Fibroblast of the aortic adventitia (primary cell): ENCODE measurements around the gene RAB7B. TPM values are rescaled to one million over a fixed set of nuclear protein-coding genes. Genes with fewer than 3 reads are reported as not detected.

Experiments used
- DNase-seq: peaks from one replicate; pipeline ENCODE4 v3.0.0-alpha.2; 2010; ENCODE audit warnings: low read depth
- H3K4me3 ChIP-seq: 2 replicates; pipeline ENCODE4 v1.5.1; 2011; ENCODE audit warnings: low read depth, mild to moderate bottlenecking, control low read depth, low read length, moderate library complexity
- total RNA-seq: library from RNA; depleted of rRNA; stranded (reverse); fragments of >200 nt; gene quantifications from 2 replicates; pipeline ENCODE4 v1.2.3, GENCODE V29; 2012; ENCODE audit warnings: low replicate concordance
- TF ChIP-seq, protein P1 (sequence below): IDR thresholded peaks from 2 replicates; pipeline ENCODE4 v1.5.1; 2011; ENCODE audit warnings: mild to moderate bottlenecking, low read length, control low read depth, inconsistent platforms; ENCODE audit not compliant: insufficient read depth

RAB7B gene
- total RNA-seq, 1 donor: 7.4 TPM

DNA sequence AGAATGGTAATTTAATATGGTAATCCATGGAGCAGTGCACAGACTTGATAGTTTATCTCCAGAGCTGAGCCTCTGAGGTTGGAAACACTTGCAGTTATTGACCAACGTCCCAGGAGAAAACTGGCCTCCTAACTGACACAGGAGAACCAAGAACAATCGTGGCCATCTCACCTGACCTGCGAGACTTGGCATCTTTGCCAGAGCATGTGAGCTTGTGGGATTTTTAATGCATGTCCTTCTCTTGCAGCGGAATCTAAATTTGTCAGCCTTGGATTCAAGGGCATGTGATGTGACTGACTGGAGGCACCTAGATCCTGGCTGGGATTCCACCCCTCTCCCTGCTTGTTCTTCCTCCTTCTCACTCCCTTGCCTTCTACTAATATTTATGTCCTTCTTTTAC lies 32.1 kb downstream of the RAB7B start:
- TF ChIP-seq, protein P1, sequence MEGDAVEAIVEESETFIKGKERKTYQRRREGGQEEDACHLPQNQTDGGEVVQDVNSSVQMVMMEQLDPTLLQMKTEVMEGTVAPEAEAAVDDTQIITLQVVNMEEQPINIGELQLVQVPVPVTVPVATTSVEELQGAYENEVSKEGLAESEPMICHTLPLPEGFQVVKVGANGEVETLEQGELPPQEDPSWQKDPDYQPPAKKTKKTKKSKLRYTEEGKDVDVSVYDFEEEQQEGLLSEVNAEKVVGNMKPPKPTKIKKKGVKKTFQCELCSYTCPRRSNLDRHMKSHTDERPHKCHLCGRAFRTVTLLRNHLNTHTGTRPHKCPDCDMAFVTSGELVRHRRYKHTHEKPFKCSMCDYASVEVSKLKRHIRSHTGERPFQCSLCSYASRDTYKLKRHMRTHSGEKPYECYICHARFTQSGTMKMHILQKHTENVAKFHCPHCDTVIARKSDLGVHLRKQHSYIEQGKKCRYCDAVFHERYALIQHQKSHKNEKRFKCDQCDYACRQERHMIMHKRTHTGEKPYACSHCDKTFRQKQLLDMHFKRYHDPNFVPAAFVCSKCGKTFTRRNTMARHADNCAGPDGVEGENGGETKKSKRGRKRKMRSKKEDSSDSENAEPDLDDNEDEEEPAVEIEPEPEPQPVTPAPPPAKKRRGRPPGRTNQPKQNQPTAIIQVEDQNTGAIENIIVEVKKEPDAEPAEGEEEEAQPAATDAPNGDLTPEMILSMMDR: no peak
- DNase-seq: no peak
- no peak overlapping the region for H3K4me3 ChIP-seq

DNA sequence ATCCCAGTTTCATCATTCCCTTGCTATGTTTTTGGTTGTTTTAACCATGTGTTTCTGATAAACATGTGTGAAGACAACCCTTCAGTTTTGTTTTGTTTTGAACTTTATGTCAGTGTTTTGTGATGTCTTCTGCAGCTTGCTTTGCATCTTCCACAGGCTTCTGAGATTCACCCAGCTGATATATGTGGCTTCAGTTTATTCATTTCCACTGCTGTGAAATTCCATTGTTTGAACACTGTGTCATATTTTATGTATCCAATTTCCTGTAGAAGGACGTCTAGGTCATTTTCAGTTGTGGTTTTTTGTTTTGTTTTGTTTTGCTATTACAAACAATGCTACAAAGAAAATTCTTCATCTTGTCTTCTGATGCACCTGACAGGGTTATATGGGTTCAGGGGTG lies 32.7 kb downstream of the RAB7B start:
- TF ChIP-seq, protein P1: no peak
- no peak for DNase-seq
- no peak overlapping the region for H3K4me3 ChIP-seq

DNA sequence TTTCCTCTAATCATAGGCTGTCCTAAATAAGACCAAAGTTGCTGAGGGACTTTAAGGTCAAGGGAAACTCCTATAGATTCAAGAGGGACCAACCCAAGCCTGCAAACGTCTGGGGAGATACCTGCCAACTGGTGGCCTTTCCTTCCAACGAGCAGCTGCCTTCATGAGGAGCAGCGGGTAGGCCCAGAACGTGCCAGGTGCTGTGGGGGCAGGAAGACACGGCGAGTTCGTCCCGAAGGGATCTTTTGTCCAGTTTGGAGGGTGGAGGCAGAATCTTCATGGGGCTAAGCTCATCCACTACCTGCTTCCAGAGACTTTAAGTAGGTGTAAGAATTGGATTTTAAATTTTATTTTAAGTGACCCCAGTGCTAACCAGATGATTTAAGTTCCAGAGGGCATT lies 34.0 kb downstream of the RAB7B start:
- TF ChIP-seq, protein P1: no peak
- DNase-seq: no peak
- H3K4me3 ChIP-seq: no peak overlapping the region

DNA sequence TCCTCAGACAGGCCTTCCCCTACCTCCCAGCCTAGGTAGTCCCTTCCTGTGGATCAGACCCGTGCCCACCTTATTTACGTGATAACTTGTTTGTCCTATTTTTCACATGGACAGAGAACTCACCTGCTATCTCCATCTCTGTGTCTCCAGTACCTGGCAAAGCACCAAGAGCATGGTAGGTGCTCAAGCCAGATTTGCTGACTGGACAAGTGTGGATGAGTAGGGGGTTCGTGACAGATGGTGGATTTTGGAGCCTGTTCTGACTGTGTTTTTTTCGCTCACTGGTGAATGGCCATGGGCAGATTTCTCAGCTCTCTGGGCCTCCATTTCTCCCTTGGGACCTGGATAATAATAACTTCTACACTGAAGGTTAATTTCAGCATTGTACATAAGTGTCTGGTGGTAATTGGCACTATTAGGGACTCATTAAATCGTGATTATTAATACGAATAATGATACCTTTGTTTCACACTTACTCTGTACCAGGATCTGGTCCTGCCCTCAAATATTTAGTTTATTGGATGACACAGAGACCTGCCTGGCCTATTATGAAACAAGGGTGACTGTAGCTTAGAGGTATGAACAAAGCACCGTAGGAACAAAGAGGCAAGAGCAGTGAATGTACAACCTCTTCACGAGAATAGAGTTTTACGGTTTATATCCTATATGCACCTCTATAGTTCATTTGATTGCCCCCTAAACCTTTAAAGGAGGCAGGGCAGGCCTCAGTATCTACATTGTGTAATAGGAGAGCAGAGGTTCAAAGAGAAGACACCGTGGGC lies 35.5 kb downstream of the RAB7B start:
- no peak overlapping the region for H3K4me3 ChIP-seq
- no peak for DNase-seq
- TF ChIP-seq, protein P1: no peak

DNA sequence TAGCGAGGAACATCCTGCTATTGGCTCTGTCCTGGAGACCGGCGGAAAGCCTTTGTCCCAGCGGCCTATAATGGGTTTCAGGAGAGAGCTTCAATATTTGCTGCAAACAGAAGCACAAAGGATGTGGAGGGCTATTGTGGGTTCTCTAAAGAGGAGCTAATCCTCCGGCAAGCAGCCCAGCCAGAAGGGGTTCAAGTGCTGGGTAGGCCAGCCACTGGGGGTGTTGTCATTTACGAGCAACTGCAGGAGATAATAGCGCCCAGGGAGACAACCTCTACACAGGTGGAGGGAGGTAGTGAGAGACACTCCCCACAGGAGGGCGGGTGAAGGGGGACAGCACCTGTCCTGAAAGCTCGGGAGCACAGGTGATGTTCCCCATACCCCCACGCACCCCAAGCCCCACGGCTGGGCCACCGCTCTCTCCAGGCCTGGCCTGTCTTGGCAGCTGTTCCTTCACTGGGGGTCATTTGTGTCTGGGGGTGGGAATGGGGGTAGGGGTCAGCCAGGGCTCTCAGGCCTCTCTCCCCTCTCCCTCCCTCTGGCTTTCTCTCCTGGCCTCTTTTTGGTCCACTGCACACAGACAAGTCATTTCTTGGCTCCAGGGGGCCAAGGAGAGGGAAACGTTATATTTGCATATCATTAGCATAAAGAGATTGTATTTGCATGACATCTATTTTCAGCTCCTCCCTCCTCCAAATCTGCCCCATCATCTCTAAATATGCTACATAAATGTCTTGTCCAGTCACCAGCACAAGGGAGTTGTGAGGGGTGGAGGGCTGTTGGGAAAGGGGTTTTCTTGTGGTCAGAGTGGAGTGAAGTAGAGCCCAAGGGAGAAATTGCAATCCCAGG lies 37.9 kb downstream of the RAB7B start:
- DNase-seq: no peak
- TF ChIP-seq, protein P1: no peak
- no peak overlapping the region for H3K4me3 ChIP-seq

DNA sequence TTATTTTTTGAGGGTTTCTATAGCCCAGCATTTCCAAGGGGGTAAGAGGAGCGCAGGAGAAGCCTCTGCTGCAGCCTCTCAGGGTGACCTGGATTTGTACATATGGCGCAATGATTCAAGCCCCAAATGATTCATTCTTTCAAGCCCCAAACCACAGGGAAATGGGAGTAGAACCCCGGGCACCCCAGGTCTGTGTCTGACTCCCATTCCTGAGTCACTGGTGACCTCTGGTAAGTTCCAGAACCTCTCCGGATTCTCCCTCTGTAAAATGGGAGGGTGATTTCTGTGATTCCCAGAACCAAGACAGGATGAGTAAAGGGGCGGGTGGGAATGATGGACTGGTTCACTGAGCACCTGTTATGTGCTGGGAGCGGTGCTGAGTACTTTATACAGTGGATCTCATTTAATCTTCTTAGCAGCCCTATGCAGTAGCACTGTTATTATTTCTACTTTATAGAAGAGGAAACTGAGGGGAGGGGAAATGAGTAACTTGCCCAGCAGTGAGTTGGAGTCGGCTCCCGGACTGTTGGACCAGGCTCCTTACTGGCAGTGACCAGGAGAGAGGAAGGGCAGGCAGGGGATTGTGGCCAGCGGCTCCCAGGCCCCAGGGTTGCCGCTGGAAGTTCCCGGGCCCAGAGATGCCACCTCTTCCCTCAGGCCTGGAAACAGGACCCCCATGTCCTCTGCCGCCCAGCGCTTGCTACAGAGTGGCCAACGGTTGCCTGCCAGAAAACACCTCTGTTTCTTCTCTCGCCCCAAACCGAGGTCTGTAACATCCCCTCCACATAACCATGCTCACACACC lies 39.6 kb downstream of the RAB7B start:
- TF ChIP-seq, protein P1: no peak
- DNase-seq: peak; percentile 55

More for the DNA sequence above, 39.6 kb downstream of the RAB7B start:
- H3K4me3 ChIP-seq: no peak overlapping the region
